K562 (cell line): ENCODE results near the gene EIF1. TPM values are rescaled to one million over a fixed set of nuclear protein-coding genes. Genes with fewer than 3 reads are reported as not detected.
A peak's percentile ranks its signal among the peaks of the same experiment; 100 is the strongest.

ENCODE experiments used
- ATF1 ChIP-seq, 2 experiments: fragments of 450-650 bp in 1 of 2; IDR thresholded peaks; 2 replicates each; pipeline ENCODE4 v1.6.1; 2016; ENCODE audit warnings: missing compliant biosample characterization in 1 of 2, missing genetic modification characterization in 1 of 2
- BCOR ChIP-seq: fragments of 450-650 bp; IDR thresholded peaks from 2 replicates; pipeline ENCODE4 v1.6.1; 2016
- CEBPB ChIP-seq: fragments of 450-650 bp; IDR thresholded peaks from 2 replicates; pipeline ENCODE4 v1.6.1; 2016; ENCODE audit warnings: missing genetic modification characterization, missing compliant biosample characterization
- DPF2 ChIP-seq: fragments of 450-650 bp; IDR thresholded peaks from 2 replicates; pipeline ENCODE4 v1.6.1; 2016
- GABPA ChIP-seq: fragments of 200-800 bp; sonication (Bioruptor generic); conservative IDR thresholded peaks from 2 replicates; pipeline ENCODE4 v1.6.1; 2016; ENCODE audit warnings: low read depth, missing genetic modification characterization, missing compliant biosample characterization
- HBP1 ChIP-seq: fragments of 450-650 bp; formaldehyde crosslinking; IDR thresholded peaks from 2 replicates; pipeline ENCODE4 v1.4.0; 2022; ENCODE audit warnings: missing genetic modification characterization
- MAX ChIP-seq: sonication (generic); formaldehyde crosslinking; IDR thresholded peaks from 2 replicates; pipeline ENCODE4 v1.9.0; 2022; ENCODE audit warnings: mild to moderate bottlenecking, missing genetic modification reagents
- MNT ChIP-seq, 2 experiments: fragments of 450-650 bp; conservative IDR thresholded peaks; 2 replicates each; pipeline ENCODE4 v1.6.1; 2017; ENCODE audit warnings: mild to moderate bottlenecking in 2 of 2, moderate library complexity in 2 of 2
- MTF1 ChIP-seq: fragments of 250-450 bp; sonication (Bioruptor Pico); IDR thresholded peaks from 2 replicates; pipeline ENCODE4 v1.9.0; 2021; ENCODE audit warnings: moderate library complexity, mild to moderate bottlenecking, inconsistent platforms, borderline replicate concordance
- MYNN ChIP-seq, 2 experiments: sonication (generic); formaldehyde crosslinking in 1 of 2; IDR thresholded peaks; 2 replicates each; pipeline versions ENCODE4 v1.5.0 to v1.6.1; 2016 to 2020; ENCODE audit warnings: antibody characterized with exemption in 1 of 2, missing genetic modification reagents in 1 of 2
- RERE ChIP-seq: sonication (generic); formaldehyde crosslinking; IDR thresholded peaks from 2 replicates; pipeline ENCODE4 v1.8.0; 2023; ENCODE audit warnings: missing genetic modification reagents, mild to moderate bottlenecking, borderline replicate concordance
- USF1 ChIP-seq: sonication (generic); formaldehyde crosslinking; IDR thresholded peaks from 2 replicates; pipeline ENCODE4 v1.9.0; 2022; ENCODE audit warnings: mild to moderate bottlenecking, missing genetic modification reagents
- ZNF197 ChIP-seq: fragments of 200-800 bp; sonication (Bioruptor generic); IDR thresholded peaks from 2 replicates; pipeline ENCODE4 v1.6.1; 2016; ENCODE audit warnings: low read depth, missing genetic modification characterization, missing compliant biosample characterization
- ZNF766 ChIP-seq: fragments of 200-800 bp; sonication (Bioruptor generic); conservative IDR thresholded peaks from 2 replicates; pipeline ENCODE4 v1.6.1; 2016; ENCODE audit warnings: missing genetic modification characterization, missing compliant biosample characterization
- polyA plus RNA-seq, 8 experiments: library from polyadenylated mRNA; depleted of rRNA in 4 of 8; stranded (reverse) in 5 of 8; unstranded in 3 of 8; fragments of >200 nt; fragmentation: Nextera tagmentation in 2 of 8; fragmentation: Illumina TruSeq in 1 of 8; extraction: Ambion mirVana in 2 of 8; extraction: Trizol in 1 of 8; gene quantifications; 2 replicates each; pipeline versions ENCODE4 v1.2.1 to v1.2.3, GENCODE V29; 2011 to 2014; ENCODE audit warnings: inconsistent platforms in 1 of 8, missing spikeins in 1 of 8
- total RNA-seq, 7 experiments: library from RNA; depleted of rRNA in 6 of 7; stranded (reverse); fragments of >200 nt in 6 of 7; fragmentation: Illumina TruSeq in 2 of 7; extraction: Trizol in 2 of 7; gene quantifications; 2 replicates each; pipeline versions ENCODE4 v1.2.1 to v1.2.3, GENCODE V29; 2011 to 2021; ENCODE audit warnings: low replicate concordance in 1 of 7

EIF1 gene
- total and polyA plus RNA-seq, 9 of the 15 experiments (the other 6 are each of a cell fraction or from before 2014, with no cell fraction given) = 67.0 to 1,204 (median 320) TPM

- TF ChIP-seq HBP1 (CRISPR knock-in tag) (no peak), USF1 (CRISPR knock-in tag) (peak; percentile 82), DPF2 (0 out of 2 replicates have a peak, but pooled peaks have one; percentile 20), ATF1 (CRISPR knock-in tag; IDR thresholded peaks at IDR 0.05) (no peak), ATF1 (tag; IDR thresholded peaks at IDR 0.05) (0 out of 2 replicates have a peak, but pooled peaks have one; percentile 9), CEBPB (tag) (peak; percentile 88), MTF1 (no peak), MAX (CRISPR knock-in tag) (no peak), ZNF197 (CRISPR knock-in tag) (no peak), BCOR (0 out of 2 replicates have a peak, but pooled peaks have one; percentile 35), GABPA (tag) (0 out of 2 replicates have a peak, but pooled peaks have one; percentile 10), MNT (conservative IDR thresholded peaks at IDR 0.05) (peak in 1 of 2 experiments; percentile 31; a peak in 1 of 4 replicates), ZNF766 (CRISPR knock-in tag) (peak; percentile 92), RERE (CRISPR knock-in tag) (no peak), MYNN (IDR thresholded peaks at IDR 0.05) (no peak), MYNN (CRISPR knock-in tag; IDR thresholded peaks at IDR 0.05) (no peak)
Observed at GRCh38 chr17:41697122-41697962, 8.7 kb downstream of the EIF1 start (continued).
